Smooth muscle cell (in vitro differentiated cells): Measurements from ENCODE around the gene MUS81. TPM values are rescaled to one million over a fixed set of nuclear protein-coding genes. Genes with fewer than 3 reads are reported as not detected.
A peak's percentile ranks its signal among the peaks of the same experiment; 100 is the strongest.

ENCODE experiments used
- DNase-seq: peaks from one replicate; lab custom pipeline; 2025; ENCODE audit not compliant: unreplicated experiment; lab: John Stamatoyannopoulos, UW
- H2AFZ ChIP-seq: fragments of 200-600 bp; sonication (generic); 2 replicates; pipeline ENCODE4 v1.6.0; 2016; ENCODE audit warnings: antibody characterized with exemption, low read depth, mild to moderate bottlenecking
- H3F3A ChIP-seq: fragments of 200-600 bp; sonication (generic); 2 replicates; pipeline ENCODE4 v1.6.0; 2017; ENCODE audit warnings: antibody characterized with exemption, low read depth
- H3K27ac ChIP-seq: fragments of 200-600 bp; sonication (generic); 2 replicates; pipeline ENCODE4 v1.5.1; 2016; ENCODE audit warnings: low read depth, mild to moderate bottlenecking
- H3K27me3 ChIP-seq: fragments of 200-600 bp; sonication (generic); 2 replicates; pipeline ENCODE4 v1.6.1; 2016; ENCODE audit warnings: low read depth, mild to moderate bottlenecking
- H3K36me3 ChIP-seq: fragments of 200-600 bp; sonication (generic); 2 replicates; pipeline ENCODE4 v1.5.1; 2016; ENCODE audit warnings: low read depth
- H3K4me1 ChIP-seq: fragments of 200-600 bp; sonication (generic); 2 replicates; pipeline ENCODE4 v1.5.1; 2016; ENCODE audit warnings: low read depth
- H3K4me2 ChIP-seq: fragments of 200-600 bp; sonication (generic); 2 replicates; pipeline ENCODE4 v1.6.0; 2016; ENCODE audit warnings: mild to moderate bottlenecking
- H3K4me3 ChIP-seq: fragments of 200-600 bp; sonication (generic); 2 replicates; pipeline ENCODE4 v1.5.1; 2016; ENCODE audit warnings: mild to moderate bottlenecking
- H3K79me2 ChIP-seq: fragments of 200-600 bp; sonication (generic); 2 replicates; pipeline ENCODE4 v1.6.0; 2016; ENCODE audit warnings: low read depth, mild to moderate bottlenecking
- H3K9ac ChIP-seq: fragments of 200-600 bp; sonication (generic); 2 replicates; pipeline ENCODE4 v1.6.0; 2016; ENCODE audit warnings: low read depth
- H3K9me3 ChIP-seq: fragments of 200-600 bp; sonication (generic); replicated peaks from 2 replicates; pipeline ENCODE4 v1.5.1; 2016; ENCODE audit warnings: low read depth
- H4K20me1 ChIP-seq: fragments of 200-600 bp; sonication (generic); 2 replicates; pipeline ENCODE4 v1.6.0; 2016; ENCODE audit warnings: low read depth
- WGBS: methylation state at CpG from one replicate; pipeline ENCODE4 v1.1.7; 2016; ENCODE audit warnings: low lambda C conversion rate; 5-methylcytosine and 5-hydroxymethylcytosine counted together
- polyA plus RNA-seq: library from polyadenylated mRNA; unstranded; fragments of >200 nt; fragmentation: Nextera tagmentation; extraction: Ambion mirVana; gene quantifications from 2 replicates; pipeline ENCODE4 v1.2.1, GENCODE V29; 2016
- total RNA-seq: library from RNA; depleted of rRNA; stranded (reverse); fragments of >200 nt; gene quantifications from 2 replicates; pipeline ENCODE4 v1.2.3, GENCODE V29; 2014
- TF ChIP-seq, protein P1 (sequence below): fragments of 200-600 bp; sonication (generic); IDR thresholded peaks from 2 replicates; pipeline ENCODE4 v1.5.1; 2017; ENCODE audit warnings: borderline replicate concordance, mild to moderate bottlenecking, antibody characterized with exemption; ENCODE audit not compliant: insufficient read depth, poor library complexity, severe bottlenecking

MUS81 gene
- total and polyA plus RNA-seq, 2 experiments from 2014 or later, result 35.1 to 39.6 TPM

DNA sequence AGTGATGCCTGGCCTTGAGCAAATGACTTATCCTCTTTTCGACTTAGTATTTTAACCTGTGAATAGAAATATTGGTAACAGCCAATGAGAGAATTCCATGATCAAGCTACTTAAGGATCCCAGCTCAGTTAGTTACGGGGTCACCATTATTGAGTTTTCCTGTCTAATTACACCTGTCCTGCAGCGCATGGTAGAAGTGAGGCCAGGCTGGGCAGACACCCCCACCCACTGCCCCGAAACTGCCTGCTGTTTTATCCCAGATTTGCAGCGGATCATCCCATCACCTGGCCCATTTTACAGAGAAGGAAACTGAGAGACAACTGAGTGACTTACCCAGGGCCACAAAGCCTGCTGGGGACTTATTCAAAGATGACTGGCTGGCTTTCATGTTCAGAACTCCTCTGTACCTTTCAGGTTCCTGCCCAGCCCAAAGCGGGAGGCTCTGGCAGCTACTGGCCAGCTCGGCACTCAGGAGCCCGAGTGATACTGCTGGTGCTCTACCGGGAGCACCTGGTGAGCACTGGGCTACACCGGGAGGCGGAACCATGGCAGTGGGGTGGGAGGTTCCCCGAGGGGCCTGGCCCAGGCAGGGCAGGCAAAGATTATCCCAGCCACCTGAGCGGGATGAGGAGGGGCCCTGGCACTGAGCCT lies 1.4 kb downstream of the MUS81 start:
- Histone ChIP-seq H3K27ac (peak overlapping the region; percentile 83), H3K4me3 (peak overlapping the region; percentile 96), H2AFZ (no peak overlapping the region), H3K4me2 (peak overlapping the region; percentile 88), H4K20me1 (peaks cover 42% of the 10 kb centered on the region), H3K9me3 (no peaks in the 10 kb centered on the region), H3K36me3 (no peaks in the 10 kb centered on the region), H3K9ac (peak overlapping the region; percentile 73), H3K27me3 (no peaks in the 10 kb centered on the region), H3K4me1 (peaks cover 8% of the 10 kb centered on the region), H3K79me2 (peaks cover 38% of the 10 kb centered on the region), H3F3A (peaks cover 46% of the 10 kb centered on the region)
- WGBS, result 91% methylated on average over 13 of the region's 13 CpGs
- TF ChIP-seq, protein P1, sequence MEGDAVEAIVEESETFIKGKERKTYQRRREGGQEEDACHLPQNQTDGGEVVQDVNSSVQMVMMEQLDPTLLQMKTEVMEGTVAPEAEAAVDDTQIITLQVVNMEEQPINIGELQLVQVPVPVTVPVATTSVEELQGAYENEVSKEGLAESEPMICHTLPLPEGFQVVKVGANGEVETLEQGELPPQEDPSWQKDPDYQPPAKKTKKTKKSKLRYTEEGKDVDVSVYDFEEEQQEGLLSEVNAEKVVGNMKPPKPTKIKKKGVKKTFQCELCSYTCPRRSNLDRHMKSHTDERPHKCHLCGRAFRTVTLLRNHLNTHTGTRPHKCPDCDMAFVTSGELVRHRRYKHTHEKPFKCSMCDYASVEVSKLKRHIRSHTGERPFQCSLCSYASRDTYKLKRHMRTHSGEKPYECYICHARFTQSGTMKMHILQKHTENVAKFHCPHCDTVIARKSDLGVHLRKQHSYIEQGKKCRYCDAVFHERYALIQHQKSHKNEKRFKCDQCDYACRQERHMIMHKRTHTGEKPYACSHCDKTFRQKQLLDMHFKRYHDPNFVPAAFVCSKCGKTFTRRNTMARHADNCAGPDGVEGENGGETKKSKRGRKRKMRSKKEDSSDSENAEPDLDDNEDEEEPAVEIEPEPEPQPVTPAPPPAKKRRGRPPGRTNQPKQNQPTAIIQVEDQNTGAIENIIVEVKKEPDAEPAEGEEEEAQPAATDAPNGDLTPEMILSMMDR, result no peak
- DNase-seq, result no peak

DNA sequence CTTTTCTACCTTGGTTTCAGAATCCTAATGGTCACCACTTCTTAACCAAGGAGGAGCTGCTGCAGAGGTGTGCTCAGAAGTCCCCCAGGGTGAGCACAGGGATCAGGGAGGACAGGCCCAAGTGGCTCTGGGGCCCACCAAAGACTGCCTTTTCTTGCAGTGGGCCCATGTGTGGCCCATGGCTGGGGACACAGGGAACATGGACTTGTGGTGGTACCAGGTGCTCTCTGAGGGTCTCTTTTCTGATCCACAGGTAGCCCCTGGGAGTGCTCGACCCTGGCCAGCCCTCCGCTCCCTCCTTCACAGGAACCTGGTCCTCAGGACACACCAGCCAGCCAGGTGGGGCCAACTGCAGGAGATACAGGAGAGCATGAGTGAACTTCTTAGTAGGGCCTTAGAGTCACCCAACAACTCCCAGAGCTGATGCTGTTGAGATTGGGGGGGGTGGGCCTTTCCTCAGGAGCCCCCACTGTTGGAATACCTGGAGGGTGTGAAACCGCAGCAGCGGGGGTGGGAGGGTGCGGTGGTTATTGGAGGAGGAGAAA lies 2.0 kb downstream of the MUS81 start:
- peaks cover 32% of the 10 kb centered on the region for H3K79me2 ChIP-seq
- H3K27ac ChIP-seq, result no peak overlapping the region
- H3K4me1 ChIP-seq, result peaks cover 8% of the 10 kb centered on the region
- no peaks in the 10 kb centered on the region for H3K36me3 ChIP-seq
- WGBS, result 79% methylated on average over 5 of the region's 5 CpGs
- no peak overlapping the region for H2AFZ ChIP-seq
- H4K20me1 ChIP-seq, result peaks cover 42% of the 10 kb centered on the region
- no peak overlapping the region for H3K4me3 ChIP-seq
- no peak overlapping the region for H3K9ac ChIP-seq
- peaks cover 46% of the 10 kb centered on the region for H3F3A ChIP-seq
- H3K4me2 ChIP-seq, result peak overlapping the region; percentile 88
- no peaks in the 10 kb centered on the region for H3K9me3 ChIP-seq
- TF ChIP-seq, protein P1, result no peak
- DNase-seq, result no peak
- no peaks in the 10 kb centered on the region for H3K27me3 ChIP-seq

DNA sequence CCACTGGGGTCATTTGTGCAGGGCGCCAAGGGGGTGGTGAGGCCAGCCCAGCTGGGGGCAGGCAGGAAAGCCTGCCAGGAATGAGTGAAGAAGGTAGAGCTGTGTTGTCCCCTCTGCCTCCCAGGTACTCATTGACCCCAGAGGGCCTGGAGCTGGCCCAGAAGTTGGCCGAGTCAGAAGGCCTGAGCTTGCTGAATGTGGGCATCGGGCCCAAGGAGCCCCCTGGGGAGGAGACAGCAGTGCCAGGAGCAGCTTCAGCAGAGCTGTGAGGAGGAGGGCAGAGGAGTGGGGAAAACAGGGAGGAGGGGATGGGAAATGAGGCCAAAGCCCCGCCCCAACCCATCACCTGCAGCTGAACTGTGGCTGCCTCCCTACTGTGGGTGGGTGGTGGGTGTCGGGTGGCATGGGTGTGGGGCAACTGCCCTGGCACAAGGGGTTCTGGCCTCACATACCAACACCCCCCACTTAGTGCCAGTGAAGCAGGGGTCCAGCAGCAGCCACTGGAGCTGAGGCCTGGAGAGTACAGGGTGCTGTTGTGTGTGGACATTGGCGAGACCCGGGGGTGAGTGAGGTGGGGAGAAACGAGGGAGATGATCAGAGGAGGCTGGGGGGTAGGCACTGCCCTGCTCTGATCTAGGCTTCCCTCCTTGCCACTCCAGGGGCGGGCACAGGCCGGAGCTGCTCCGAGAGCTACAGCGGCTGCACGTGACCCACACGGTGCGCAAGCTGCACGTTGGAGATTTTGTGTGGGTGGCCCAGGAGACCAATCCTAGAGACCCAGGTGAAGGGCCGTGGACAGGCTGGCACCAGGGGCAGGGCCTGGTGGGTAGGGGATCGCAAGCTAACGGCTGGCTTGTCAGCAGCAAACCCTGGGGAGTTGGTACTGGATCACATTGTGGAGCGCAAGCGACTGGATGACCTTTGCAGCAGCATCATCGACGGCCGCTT lies 3.0 kb downstream of the MUS81 start:
- Histone ChIP-seq H3F3A (peaks cover 55% of the 10 kb centered on the region), H3K9me3 (no peaks in the 10 kb centered on the region), H3K79me2 (peaks cover 27% of the 10 kb centered on the region), H3K36me3 (no peaks in the 10 kb centered on the region), H3K4me2 (no peak overlapping the region), H3K4me1 (peaks cover 8% of the 10 kb centered on the region), H3K4me3 (no peak overlapping the region), H3K27ac (no peak overlapping the region), H2AFZ (no peak overlapping the region), H3K9ac (no peak overlapping the region), H4K20me1 (peaks cover 46% of the 10 kb centered on the region), H3K27me3 (no peaks in the 10 kb centered on the region)
- WGBS, result 98% methylated on average over 20 of the region's 24 CpGs
- DNase-seq, result no peak
- TF ChIP-seq, protein P1, result no peak
